CD4-positive, alpha-beta T cell treated with Interleukin-10 for 1 hour (primary cell): ENCODE results near the gene SLC44A5.

Experiments used
- DNase-seq: peaks from one replicate; pipeline ENCODE4 v3.0.0-alpha.2; 2020

SLC44A5 gene

DNA sequence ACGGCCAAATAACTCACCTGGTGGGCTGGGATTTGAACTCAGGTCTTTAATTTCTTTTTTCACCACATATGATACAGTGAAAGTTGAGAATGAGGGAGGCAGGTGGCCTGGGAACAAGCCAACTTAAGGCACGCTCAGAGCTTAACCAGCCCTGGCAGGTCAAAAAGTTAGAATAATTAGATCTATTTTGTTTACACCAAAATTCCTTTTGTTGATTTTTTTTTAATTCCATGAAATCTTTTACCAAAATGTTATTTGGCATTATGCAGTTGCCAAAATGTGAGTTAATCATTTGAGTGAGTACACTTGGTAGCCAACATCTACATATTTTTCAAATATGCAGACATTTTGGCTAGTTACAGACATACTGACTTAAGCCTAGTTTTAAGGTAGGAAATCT is 439.9 kb downstream of the SLC44A5 start:
- no peak for DNase-seq

DNA sequence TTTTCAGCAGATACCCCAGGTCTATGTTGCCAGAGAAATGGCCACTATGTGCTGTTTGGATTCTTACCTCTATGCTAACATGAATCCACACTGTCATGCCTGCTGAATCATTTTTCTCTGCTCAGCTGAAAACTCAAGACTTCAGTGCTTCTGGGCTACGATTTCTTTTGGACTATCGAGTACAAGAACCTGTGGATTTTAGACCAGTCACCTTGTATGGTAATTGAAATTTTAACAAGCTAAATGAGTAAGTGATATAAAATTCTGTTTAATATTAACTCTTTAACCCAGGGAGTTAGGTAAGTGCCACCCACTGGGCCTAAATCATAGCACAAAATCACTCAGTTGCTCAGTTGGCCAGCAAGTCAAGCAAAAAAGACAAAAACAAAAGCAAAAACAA is 440.9 kb downstream of the SLC44A5 start:
- no peak for DNase-seq

DNA sequence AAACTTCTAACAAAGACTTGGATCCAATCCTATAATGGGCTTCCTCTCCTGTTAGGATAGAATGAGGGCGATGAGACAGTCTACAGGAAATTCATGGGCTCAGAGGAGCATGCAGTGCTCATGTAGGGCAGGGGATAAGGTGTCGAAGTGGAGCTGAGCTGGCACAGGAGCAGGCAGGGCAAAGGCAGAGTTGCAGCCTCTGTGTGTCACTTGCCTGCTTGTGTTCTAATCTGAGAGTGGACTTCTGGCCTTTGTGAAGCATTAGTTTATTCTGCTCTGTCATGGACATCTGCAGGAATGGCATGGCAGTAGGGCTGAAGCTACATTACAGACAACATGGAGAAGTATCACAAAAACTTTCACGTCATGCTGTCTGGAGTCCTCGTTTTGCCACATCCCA is 444.1 kb downstream of the SLC44A5 start:
- DNase-seq: no peak

DNA sequence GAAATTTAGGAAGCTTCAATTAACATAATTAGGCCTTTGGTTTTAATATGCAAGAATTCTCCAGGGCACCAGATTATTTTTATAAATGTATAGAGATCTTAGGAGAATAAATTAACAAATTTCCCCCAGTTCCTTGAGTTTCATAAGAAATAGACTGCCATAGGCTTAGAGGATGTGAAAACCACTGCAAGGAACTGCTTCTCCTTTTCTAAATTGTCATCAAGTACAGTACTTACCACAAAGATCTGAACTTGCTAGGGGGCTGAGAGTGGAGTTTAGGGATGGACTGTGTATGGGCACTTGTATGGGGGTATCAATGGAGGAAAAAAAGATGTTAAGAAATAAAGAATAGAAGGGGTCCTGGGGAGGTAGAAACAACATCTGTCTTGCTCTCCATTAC is 445.6 kb downstream of the SLC44A5 start:
- no peak for DNase-seq

DNA sequence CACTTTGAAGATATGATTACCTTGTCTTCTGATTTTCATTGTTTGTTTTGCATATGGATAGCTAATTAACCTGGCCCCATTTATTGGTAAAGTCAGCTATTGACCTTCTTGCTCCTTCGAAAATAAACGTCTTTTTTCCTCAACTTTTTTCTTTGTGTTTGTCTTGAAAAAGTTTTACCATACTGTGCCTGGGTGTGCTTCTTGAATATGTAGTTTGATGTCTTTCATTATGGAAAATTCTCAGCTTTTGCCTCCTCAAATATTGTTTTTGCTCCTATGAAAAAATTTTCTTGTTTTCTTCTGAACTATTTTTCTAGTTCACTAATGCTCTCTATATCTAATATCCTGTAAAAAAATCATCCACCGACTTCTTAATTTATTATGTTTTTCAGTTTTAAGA is 451.8 kb downstream of the SLC44A5 start:
- no peak for DNase-seq
